Activated CD8-positive, alpha-beta memory T cell treated with anti-CD3 and anti-CD28 coated beads, Interleukin-2, amount 50 U/mL, for 4 hours (primary cell): ENCODE measurements around the gene CDPF1.

Experiments used
- DNase-seq: peaks from one replicate; pipeline ENCODE4 v3.0.0-alpha.2; 2020

Gene CDPF1

GRCh38 chr22:46250035-46250782, at the start of gene CDPF1:
Gene CDPF1 (minus strand): TSS chr22:46250293. CDS start chr22:46248284, 2,009 bp downstream.
- peak; percentile 93 for DNase-seq

- no peak for DNase-seq
These were observed 49.0 kb upstream of the CDPF1 start for GRCh38 chr22:46299101-46299500.

- DNase-seq = no peak
These were observed 47.2 kb upstream of the CDPF1 start for GRCh38 chr22:46297151-46297812.

GRCh38 chr22:46296257-46297150, 46.4 kb upstream of the CDPF1 start, which contains the start of gene GTSE1:
Gene GTSE1 (plus strand): TSS chr22:46296870. CDS start chr22:46297401, 531 bp downstream.
- peak; percentile 96 for DNase-seq

- DNase-seq = no peak
These were observed 45.3 kb upstream of the CDPF1 start for GRCh38 chr22:46295277-46295971.

GRCh38 chr22:46294784-46295183, 44.7 kb upstream of the CDPF1 start:
- DNase-seq = no peak

- peak; percentile 28 for DNase-seq
These were observed 43.6 kb upstream of the CDPF1 start for GRCh38 chr22:46293577-46294260.

- DNase-seq = no peak
These were observed 42.6 kb upstream of the CDPF1 start for GRCh38 chr22:46292732-46293131.

GRCh38 chr22:46292173-46292572, 42.1 kb upstream of the CDPF1 start:
- DNase-seq = no peak

- no peak for DNase-seq
These were observed 41.0 kb upstream of the CDPF1 start for GRCh38 chr22:46290843-46291785.

GRCh38 chr22:46290121-46290842, 40.2 kb upstream of the CDPF1 start:
- DNase-seq = no peak

GRCh38 chr22:46289244-46289891, 39.3 kb upstream of the CDPF1 start:
- DNase-seq = no peak

GRCh38 chr22:46288846-46289243, 38.8 kb upstream of the CDPF1 start:
- no peak for DNase-seq

GRCh38 chr22:46287873-46288751, 38.0 kb upstream of the CDPF1 start:
- DNase-seq = no peak

- DNase-seq = no peak
These were observed 37.1 kb upstream of the CDPF1 start for GRCh38 chr22:46286941-46287872.

GRCh38 chr22:46286006-46286405, 35.9 kb upstream of the CDPF1 start:
- DNase-seq = no peak
